HEK293 (cell line): ENCODE data around the gene TMEM167B.

ENCODE experiments used
- CTCF ChIA-PET: fragments of 350-600 bp; formaldehyde crosslinking; extraction: SDS; loops from one replicate; lab custom pipeline; 2021; ENCODE audit warnings: antibody characterized with exemption; lab: Yijun Ruan, JAX
- POLR2A ChIA-PET: fragments of 300-600 bp; formaldehyde crosslinking; extraction: SDS; loops from one replicate; lab custom pipeline; 2020; ENCODE audit warnings: antibody characterized with exemption, inconsistent platforms; lab: Yijun Ruan, JAX
- H3K27ac ChIP-seq: fragments of 200-500 bp; sonication (Bioruptor generic); 2 replicates; pipeline ENCODE4 v1.5.1; 2014; ENCODE audit warnings: low read depth, low read length, control low read depth, inconsistent platforms; ENCODE audit errors: extremely low read depth
- H3K36me3 ChIP-seq, 2 experiments: fragments of 200-500 bp in 1 of 2; sonication (Bioruptor generic) in 1 of 2; 1 replicate in 1 of 2; 2 replicates in 1 of 2; pipeline ENCODE4 v1.5.1; 2014 to 2017; ENCODE audit warnings: inconsistent platforms in 2 of 2, low read length in 2 of 2; ENCODE audit not compliant: control insufficient read depth in 2 of 2, insufficient read depth in 1 of 2
- H3K4me1 ChIP-seq: fragments of 200-500 bp; sonication (Bioruptor generic); 2 replicates; pipeline ENCODE4 v1.5.1; 2014; ENCODE audit warnings: mild to moderate bottlenecking, low read length, inconsistent platforms; ENCODE audit not compliant: control insufficient read depth, insufficient read depth
- H3K4me3 ChIP-seq: 2 replicates; pipeline ENCODE4 v1.5.1; 2011; ENCODE audit warnings: low read depth, mild to moderate bottlenecking, control low read depth, low read length, moderate library complexity
- H3K9me3 ChIP-seq: fragments of 200-500 bp; sonication (Bioruptor generic); 2 replicates; pipeline ENCODE4 v1.5.1; 2014; ENCODE audit warnings: low read depth, low read length, inconsistent platforms; ENCODE audit not compliant: control insufficient read depth, insufficient read depth
- ATF2 ChIP-seq: fragments of 450-650 bp; formaldehyde crosslinking; IDR thresholded peaks from 2 replicates; pipeline ENCODE4 v1.5.1; 2016; ENCODE audit warnings: missing biosample characterization, missing genetic modification characterization, low read depth
- GLI4 ChIP-seq: fragments of 450-650 bp; formaldehyde crosslinking; IDR thresholded peaks from 2 replicates; pipeline ENCODE4 v1.5.1; 2016; ENCODE audit warnings: missing biosample characterization, missing genetic modification characterization
- OVOL3 ChIP-seq: fragments of 450-650 bp; formaldehyde crosslinking; IDR thresholded peaks from 2 replicates; pipeline ENCODE4 v1.5.1; 2016; ENCODE audit warnings: missing biosample characterization, missing genetic modification characterization
- PRDM6 ChIP-seq: fragments of 450-650 bp; formaldehyde crosslinking; IDR thresholded peaks from 2 replicates; pipeline ENCODE4 v1.5.1; 2017; ENCODE audit warnings: missing biosample characterization, missing genetic modification characterization
- ZBTB49 ChIP-seq: fragments of 450-650 bp; formaldehyde crosslinking; IDR thresholded peaks from 2 replicates; pipeline ENCODE4 v1.5.1; 2016; ENCODE audit warnings: missing biosample characterization, missing genetic modification characterization, low read depth
- ZBTB6 ChIP-seq: fragments of 450-650 bp; formaldehyde crosslinking; IDR thresholded peaks from 2 replicates; pipeline ENCODE4 v1.5.1; 2017; ENCODE audit warnings: missing biosample characterization, missing genetic modification characterization
- ZFHX2 ChIP-seq: fragments of 450-650 bp; formaldehyde crosslinking; conservative IDR thresholded peaks from 2 replicates; pipeline ENCODE4 v1.5.1; 2016; ENCODE audit warnings: missing biosample characterization, missing genetic modification characterization
- ZFP69B ChIP-seq: fragments of 450-650 bp; formaldehyde crosslinking; IDR thresholded peaks from 2 replicates; pipeline ENCODE4 v1.5.1; 2016; ENCODE audit warnings: missing biosample characterization, missing genetic modification characterization
- ZNF121 ChIP-seq: fragments of 450-650 bp; formaldehyde crosslinking; IDR thresholded peaks from 2 replicates; pipeline ENCODE4 v1.5.1; 2016; ENCODE audit warnings: missing biosample characterization, missing genetic modification characterization
- ZNF132 ChIP-seq: fragments of 450-650 bp; formaldehyde crosslinking; IDR thresholded peaks from 2 replicates; pipeline ENCODE4 v1.5.1; 2017; ENCODE audit warnings: missing biosample characterization, missing genetic modification characterization, borderline replicate concordance
- ZNF138 ChIP-seq: fragments of 450-650 bp; formaldehyde crosslinking; IDR thresholded peaks from 2 replicates; pipeline ENCODE4 v1.5.1; 2016; ENCODE audit warnings: missing biosample characterization, missing genetic modification characterization, borderline replicate concordance
- ZNF174 ChIP-seq: fragments of 450-650 bp; formaldehyde crosslinking; IDR thresholded peaks from 2 replicates; pipeline ENCODE4 v1.5.0; 2017; ENCODE audit warnings: missing biosample characterization, mild to moderate bottlenecking, missing genetic modification characterization
- ZNF362 ChIP-seq: fragments of 450-650 bp; formaldehyde crosslinking; IDR thresholded peaks from 2 replicates; pipeline ENCODE4 v1.5.1; 2016; ENCODE audit warnings: missing biosample characterization, missing genetic modification characterization
- ZNF449 ChIP-seq: fragments of 450-650 bp; formaldehyde crosslinking; IDR thresholded peaks from 2 replicates; pipeline ENCODE4 v1.5.1; 2017; ENCODE audit warnings: missing biosample characterization, mild to moderate bottlenecking, missing genetic modification characterization, moderate library complexity
- ZNF639 ChIP-seq: fragments of 450-650 bp; formaldehyde crosslinking; IDR thresholded peaks from 2 replicates; pipeline ENCODE4 v1.5.1; 2016; ENCODE audit warnings: missing biosample characterization, missing genetic modification characterization
- ZNF776 ChIP-seq: fragments of 450-650 bp; formaldehyde crosslinking; IDR thresholded peaks from 2 replicates; pipeline ENCODE4 v1.5.0; 2017; ENCODE audit warnings: missing biosample characterization, missing genetic modification characterization, borderline replicate concordance
- ZXDB ChIP-seq: fragments of 450-650 bp; formaldehyde crosslinking; IDR thresholded peaks from 2 replicates; pipeline ENCODE4 v1.5.1; 2016; ENCODE audit warnings: missing biosample characterization, missing genetic modification characterization

Gene TMEM167B

GRCh38 chr1:109104364-109105151 lies 14.0 kb downstream of the TMEM167B start:
- H3K27ac ChIP-seq: no peak overlapping the region
- CTCF ChIA-PET: no interaction called here
- no peaks in the 10 kb centered on the region for H3K9me3 ChIP-seq
- H3K4me1 ChIP-seq: no peaks in the 10 kb centered on the region
- H3K36me3 ChIP-seq: peaks cover 0 to 4% of the 10 kb centered on the region in 2 experiments; a peak in 2 of 3 replicates
- POLR2A ChIA-PET: interaction anchor here (0.7 to 0.9 kb wide), 2 partner anchors 29 to 55 kb away, joined by 4 to 9 read pairs; partner anchors contain the start of gene TAF13
- TF ChIP-seq ATF2 (tag by site-specific recombination): no peak
- no peak for TF ChIP-seq ZBTB49 (tag by site-specific recombination)
- no peak for TF ChIP-seq ZNF449
- no peak for TF ChIP-seq ZNF776 (tag by site-specific recombination)
- no peak for TF ChIP-seq ZNF138 (tag by site-specific recombination)
- peak; percentile 97 for TF ChIP-seq ZBTB6 (tag by site-specific recombination)
- TF ChIP-seq ZNF639 (tag by site-specific recombination): no peak
- no peak for TF ChIP-seq ZFHX2
- peak; percentile 66 for TF ChIP-seq ZNF121
- TF ChIP-seq ZNF174 (tag by site-specific recombination): no peak
- no peak for TF ChIP-seq ZXDB
- no peak for TF ChIP-seq PRDM6 (tag by site-specific recombination)
- H3K4me3 ChIP-seq: no peak overlapping the region

GRCh38 chr1:109105881-109106280 lies 15.3 kb downstream of the TMEM167B start:
- Histone ChIP-seq H3K36me3 (peaks cover 0 to 4% of the 10 kb centered on the region in 2 experiments; a peak in 2 of 3 replicates), H3K9me3 (no peaks in the 10 kb centered on the region), H3K4me3 (no peak overlapping the region), H3K27ac (no peak overlapping the region), H3K4me1 (no peaks in the 10 kb centered on the region)
- ChIA-PET CTCF (no interaction called here), POLR2A (no interaction called here)
- TF ChIP-seq ZFP69B (no peak), ZNF362 (tag by site-specific recombination) (0 out of 2 replicates have a peak, but pooled peaks have one; percentile 36), GLI4 (tag by site-specific recombination) (no peak), ZNF132 (tag by site-specific recombination) (no peak), OVOL3 (tag by site-specific recombination) (no peak)
